GM21737 (cell line): Measurements from ENCODE around the gene MAGEA11.
"Not testable (repeated sequence)": the region's sequence is repeated elsewhere in the genome, so short reads cannot be mapped to it uniquely, and the experiment has no call there.

Experiments
- ATAC-seq: cut with Tn5 transposase; IDR thresholded peaks from one replicate; pipeline ENCODE4 v1.9.1; 2021; ENCODE audit warnings: mild to moderate bottlenecking, moderate library complexity; ENCODE audit not compliant: unreplicated experiment

MAGEA11 gene

GRCh38 chrX:149716632-149717031 is 4.8 kb downstream of the MAGEA11 start:
- ATAC-seq: no peak

DNA sequence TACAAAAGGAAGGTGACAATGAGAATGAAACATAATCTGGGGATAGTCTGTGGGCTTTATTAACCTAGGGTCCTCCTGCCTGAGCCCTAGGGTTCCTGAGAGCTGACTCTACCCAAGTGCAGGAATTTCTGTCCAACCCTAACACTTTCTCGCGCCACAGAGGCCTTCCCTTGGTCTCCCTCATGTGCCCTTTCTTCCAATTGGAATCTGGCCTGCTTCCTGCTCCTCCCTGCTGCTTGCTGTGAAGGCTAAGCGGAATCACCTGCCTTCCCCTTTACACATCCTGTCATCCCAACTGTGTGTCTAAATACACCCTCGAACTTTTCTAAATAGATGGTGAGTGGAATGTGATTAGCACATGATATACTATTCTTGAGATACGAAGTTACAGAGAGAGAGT is 5.9 kb downstream of the MAGEA11 start:
- no peak for ATAC-seq

DNA sequence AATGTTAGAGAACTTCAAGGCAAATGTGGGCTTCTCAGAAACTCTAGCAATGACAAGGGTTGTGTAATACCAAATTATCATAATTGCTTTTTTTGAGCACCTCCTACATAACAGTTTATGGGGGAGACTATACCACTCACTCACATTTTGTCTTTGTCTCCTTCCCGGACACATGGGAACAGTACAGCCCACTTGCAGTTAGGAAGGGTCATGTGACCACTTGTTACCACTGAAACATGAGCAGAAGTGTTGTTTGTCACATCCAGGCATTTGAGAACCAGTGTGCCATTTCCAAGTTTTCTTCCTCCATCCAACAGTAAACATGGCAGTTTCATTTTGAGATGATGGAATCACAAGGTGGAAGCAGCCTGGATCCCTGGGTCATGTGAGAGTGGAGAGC is 6.9 kb downstream of the MAGEA11 start:
- ATAC-seq: no peak

DNA sequence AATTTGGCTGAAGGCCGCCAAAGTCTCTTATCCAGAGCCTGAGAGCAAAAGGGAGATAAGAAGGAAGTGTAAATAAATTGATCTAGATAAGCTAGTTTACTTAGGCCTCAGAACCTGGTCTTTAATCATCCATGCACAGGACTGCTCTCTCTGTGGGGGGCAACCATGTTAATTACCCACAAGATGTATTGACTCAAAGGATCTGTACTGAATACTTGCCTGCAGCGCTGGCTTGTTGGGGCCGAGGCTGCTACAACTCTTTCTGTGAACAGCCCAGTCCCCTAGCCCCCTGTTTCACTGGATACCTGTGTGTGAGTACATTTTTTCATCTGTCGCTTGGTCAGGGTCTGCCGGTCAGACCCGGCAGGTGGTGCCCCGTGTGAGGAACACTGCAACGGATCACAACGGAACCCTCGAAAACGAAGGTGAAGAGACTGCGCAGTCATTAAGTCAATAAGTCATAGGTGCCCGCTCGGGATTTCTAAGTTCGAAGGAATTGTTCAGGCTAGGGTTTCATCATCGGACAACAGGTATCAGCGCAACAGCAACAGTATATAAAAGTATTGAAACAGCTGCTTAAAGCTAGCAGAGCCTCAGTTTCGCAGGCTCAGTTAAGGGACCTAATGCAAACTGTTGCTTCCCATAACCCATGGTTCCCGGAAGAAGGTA is 8.3 kb downstream of the MAGEA11 start:
- ATAC-seq: no peak

DNA sequence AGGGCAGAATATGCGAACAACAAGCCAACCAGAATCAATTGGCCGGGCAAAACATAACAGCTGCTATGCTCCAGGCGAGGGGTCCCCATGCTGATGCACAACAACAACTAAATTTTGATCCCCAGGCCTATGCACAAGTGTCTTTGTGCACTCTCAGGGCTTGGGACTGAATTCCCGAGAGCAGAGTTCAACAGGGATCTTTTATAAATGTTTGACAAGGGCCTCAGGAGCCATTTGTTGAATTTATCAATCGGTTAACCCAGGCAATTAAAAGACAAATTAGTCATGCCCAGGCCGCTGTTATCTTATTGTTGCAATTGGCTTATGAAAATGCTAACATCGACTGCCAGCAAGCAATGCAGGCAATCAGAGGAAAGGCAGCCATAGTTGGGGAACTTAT is 9.4 kb downstream of the MAGEA11 start:
- ATAC-seq: not testable (repeated sequence)

- no peak for ATAC-seq
Measured at GRCh38 chrX:149721778-149722177, 9.9 kb downstream of the MAGEA11 start.

DNA sequence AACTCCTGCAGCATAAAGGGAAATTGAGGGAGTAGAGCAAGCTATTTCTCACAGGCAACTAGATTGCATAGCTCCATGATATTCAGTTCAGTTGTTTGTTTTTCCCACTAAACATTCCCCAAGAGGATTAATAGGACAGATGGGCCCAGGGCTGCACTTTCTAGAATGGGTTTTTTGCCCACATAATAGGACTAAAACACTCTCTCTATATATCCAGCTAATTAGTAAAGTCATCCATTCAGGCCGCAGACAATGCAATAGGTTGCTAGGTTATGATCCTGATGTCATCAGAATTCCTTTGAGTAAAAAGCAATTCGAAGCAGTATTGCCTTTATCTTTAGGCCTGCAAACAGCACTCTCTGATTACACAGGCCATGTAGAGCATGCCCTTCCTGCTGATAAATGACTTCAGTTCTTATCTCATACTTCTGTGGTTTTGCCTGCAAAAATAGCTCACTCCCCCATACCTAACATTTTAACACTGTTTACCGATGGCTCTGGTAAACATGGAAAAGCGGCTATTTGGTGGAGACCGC is 11.8 kb downstream of the MAGEA11 start:
- ATAC-seq: not testable (repeated sequence)

DNA sequence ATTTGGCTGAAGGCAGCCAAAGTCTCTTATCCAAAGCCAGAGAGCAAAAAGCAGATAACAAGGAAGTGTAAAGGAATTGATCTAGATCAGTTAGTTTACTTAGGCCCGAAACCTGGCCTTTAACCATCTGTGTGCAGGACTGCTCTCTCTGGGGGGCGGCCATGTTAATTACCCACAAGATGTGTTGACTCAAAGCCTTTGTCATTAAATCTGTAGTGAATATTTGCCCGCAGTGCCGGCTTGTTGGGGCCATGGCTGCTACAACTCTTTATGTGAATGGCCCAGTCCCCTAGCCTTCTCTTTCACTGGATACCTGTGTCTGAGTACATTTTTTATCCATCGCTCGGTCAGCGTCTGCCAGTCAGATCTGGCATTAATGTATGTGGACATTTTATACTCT is 15.4 kb downstream of the MAGEA11 start:
- ATAC-seq: not testable (repeated sequence)

- not testable (repeated sequence) for ATAC-seq
Measured at GRCh38 chrX:149742269-149742668, 30.4 kb downstream of the MAGEA11 start.

DNA sequence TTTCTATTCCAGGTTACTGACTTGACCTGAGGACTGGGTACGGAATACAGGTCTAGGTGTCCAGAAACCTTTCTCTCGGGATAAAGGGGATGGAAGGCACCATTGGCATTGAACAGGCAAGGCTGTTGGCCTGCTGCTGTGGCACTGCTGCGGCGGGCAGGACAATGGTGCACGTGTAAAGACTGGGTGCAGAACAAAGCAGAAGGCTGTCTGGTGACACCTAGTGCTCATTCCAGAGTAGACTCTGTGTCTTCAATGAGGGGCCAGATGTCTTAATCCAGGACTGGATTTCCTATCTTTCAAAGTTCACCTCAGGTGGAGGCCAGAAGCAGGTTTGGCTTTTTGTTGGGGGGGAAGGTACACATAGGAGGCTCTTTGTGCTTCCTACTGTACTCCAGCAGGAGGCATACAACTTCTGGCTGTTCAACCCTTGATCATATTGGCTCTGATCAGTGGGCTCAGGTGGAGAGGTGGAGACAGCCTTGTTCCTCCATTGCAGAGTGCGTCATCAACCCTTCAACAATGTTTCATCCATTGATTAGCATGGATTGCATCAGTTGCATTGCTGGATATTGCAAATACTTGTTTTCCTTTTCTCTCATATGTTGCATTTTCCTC is 34.6 kb downstream of the MAGEA11 start:
- not testable (repeated sequence) for ATAC-seq

- no peak for ATAC-seq
Measured at GRCh38 chrX:149757206-149758067, 45.6 kb downstream of the MAGEA11 start.

GRCh38 chrX:149758068-149758714 is 46.3 kb downstream of the MAGEA11 start:
- no peak for ATAC-seq

DNA sequence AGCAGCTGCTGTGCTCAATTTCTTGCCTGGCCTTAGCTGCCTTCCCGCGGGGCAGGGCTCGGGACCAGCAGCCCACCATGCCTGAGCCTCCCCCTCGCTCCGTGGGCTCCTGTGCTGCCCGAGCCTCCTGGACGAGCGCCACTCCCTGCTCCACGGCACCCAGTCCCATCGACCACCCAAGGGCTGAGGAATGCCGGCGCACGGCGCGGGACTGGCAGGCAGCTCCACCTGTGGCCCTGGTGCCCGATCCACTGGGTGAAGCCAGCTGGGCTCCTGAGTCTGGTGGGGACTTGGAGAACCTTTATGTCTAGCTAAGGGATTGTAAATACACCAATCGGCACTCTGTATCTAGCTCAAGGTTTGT is 46.8 kb downstream of the MAGEA11 start:
- ATAC-seq: not testable (repeated sequence)

GRCh38 chrX:149759824-149760223 is 48.0 kb downstream of the MAGEA11 start:
- ATAC-seq: no peak

DNA sequence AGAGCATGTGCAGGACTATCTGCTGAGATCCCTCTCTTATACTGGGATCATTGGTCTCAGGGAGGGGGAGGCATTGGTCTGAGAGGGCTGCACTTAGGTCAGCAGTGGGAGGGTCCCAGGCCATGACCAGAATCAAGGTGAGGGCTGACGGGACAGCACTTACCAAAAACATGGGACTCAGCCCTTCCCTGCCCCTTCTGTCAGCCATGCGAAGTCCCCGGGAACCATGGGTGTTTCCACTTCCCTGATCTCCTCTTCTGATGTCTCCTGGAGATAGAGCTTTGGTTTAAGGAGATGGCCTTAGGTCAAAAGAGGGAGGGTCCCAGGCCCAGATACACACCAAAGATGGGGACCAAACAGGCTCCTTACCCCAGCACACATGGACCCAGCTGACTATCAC is 49.1 kb downstream of the MAGEA11 start:
- no peak for ATAC-seq

DNA sequence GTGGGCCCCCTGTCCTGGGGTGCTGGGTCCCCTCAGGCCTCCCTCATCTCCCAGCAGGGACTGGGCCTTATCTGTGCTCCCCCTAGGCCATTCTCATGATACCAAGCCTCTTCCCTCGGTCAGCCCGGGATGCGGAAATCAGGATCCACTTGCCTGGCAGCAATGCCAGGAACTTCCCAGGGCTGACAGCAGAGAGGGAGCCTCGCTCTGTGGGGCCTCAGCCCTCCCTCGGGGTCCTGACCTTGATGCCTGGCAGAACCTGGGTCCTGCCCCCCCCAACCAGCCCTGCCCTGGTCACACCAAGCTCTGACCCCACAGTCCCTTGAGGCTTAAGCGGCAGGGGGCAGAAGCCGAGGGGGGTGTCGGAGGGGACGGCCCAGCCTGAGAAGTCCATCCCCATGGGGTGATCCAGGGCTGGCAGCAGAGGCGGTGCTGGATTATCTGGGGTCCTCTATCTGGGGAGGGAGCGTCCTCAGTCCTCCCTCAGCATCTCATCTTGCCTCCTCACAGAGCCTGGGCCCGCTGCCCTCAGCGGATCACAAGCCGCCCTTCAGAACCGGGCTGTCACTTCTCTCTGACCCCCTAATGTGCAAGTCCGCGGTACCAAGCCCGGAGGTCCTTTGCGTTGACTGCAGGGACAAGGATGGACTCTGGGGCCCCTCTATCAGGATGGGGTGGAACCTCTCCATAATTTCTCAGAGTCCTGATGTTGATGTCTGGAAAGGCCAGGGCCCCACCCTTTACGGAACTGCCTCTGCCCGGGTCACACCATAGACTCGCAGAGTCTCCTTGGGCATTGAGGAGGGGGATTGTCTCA is 50.2 kb downstream of the MAGEA11 start:
- not testable (repeated sequence) for ATAC-seq

DNA sequence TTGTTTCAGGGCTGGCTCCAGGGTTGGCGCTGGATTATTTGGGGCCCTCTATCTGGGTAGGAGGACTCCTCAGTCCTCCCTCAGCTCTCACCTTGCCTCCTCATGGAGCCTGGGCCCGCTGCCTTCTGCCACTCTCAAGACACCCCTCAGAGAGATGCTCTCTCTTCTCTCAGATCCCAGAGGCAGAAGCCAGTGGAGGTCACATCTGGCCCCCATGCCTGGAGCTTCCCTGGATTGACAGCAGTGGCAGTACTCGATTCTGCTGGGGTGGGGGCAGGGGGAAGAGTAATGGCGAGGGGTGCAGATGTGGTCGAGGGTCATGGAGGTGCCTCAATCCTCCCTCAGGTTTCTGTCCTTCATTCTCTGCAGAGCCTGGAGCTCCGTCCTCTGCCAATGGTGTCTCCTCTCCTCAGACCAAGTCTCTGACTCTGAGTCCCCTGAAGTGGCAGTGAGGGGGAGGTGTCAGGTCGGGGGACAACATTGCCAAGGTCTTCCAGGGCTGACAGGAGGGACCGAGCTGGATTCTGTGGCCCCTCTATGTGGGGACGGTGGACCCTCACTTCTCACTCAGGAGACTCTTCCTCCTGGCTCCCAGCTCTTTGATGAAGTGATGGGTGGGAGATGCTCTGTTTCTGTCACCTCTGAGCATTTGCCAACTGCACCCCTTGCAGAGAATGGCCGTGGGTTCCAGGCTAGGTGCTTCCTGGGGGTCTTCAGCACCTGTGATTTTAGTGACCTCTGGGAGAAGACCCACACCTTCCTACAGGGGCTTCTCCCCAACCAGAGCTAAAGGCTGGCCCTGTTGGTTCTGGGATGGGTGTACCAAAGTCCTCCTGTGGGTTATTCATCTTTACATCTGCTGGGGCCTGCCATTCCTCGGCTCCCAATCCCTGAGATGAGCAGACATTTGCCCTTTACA is 51.1 kb downstream of the MAGEA11 start:
- no peak for ATAC-seq
